HG02623 (cell line): ENCODE data around the gene VPS51.
"Not testable (repeated sequence)": the region's sequence is repeated elsewhere in the genome, so short reads cannot be mapped to it uniquely, and the experiment has no call there.

Experiments used
- ATAC-seq: cut with Tn5 transposase; IDR thresholded peaks from one replicate; pipeline ENCODE4 v1.9.1; 2021; ENCODE audit warnings: moderate library complexity; ENCODE audit not compliant: unreplicated experiment

VPS51 gene

DNA sequence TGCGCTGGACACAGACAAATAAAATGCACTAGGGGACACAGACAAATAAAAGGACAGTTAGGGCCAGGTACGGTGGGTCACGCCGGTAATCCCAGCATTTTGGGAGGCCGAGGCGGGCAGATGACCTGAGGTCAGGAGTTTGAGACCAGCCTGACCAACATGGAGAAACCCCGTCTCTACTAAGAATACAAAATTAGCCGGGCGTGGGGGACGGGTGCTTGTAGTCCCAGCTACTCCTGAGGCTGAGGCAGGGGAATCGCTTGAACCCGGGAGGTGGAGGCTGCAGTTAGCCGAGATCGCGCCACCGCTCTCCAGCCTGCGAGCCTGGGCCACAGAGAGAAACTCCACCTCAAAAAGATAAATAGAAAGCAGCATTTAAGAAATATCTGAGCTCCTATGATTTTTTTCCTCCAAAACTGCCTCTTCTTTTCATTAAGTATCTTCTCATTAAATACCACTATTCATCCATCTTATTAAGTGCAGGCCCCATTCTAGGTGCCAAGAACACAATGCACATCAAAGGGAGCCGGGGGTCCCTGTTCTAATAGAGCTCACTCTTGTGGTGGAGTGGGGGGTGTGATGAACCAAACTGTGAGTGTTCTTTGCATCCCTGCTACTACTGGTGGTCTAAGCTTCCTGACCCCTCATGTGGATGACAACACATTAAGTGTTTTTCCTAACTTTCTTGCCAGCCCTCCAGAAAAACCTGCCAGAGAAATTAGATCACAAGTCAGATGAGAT is 22.3 kb downstream of the VPS51 start:
- no peak for ATAC-seq

DNA sequence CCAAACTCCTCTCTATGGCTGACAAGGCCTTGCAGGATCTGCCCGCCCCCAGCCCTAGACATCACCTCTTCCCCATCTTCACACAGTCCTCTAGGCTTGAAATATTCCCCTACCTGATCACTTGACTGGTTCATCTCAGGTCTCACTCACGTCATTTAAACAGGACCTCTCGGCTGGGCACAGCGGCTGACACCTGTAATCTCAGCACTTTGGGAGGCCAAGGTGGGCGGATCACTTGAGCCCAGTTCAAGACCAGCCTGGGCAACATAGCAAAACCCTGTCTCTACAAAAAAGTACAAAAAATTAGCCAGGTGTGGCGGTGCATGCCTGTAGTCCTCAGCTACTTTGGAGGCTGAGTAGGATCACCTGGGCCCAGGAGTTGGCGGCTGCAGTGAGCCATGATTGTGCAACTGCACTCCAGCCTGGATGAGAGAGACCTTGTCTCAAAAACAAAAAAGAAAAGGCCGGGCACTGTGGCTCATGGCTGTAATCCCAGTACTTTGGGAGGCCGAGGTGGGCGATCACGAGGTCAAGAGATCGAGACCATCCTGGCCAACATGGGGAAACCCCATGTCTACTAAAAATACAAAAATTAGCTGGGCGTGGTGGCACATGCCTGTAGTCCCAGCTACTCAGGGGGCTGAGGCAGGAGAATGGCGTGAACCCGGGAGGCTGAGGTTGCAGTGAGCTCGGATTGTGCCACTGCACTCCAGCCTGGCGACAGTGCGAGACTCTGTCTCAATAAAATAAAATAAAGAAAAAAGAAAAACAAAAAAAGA is 23.1 kb downstream of the VPS51 start:
- not testable (repeated sequence) for ATAC-seq

DNA sequence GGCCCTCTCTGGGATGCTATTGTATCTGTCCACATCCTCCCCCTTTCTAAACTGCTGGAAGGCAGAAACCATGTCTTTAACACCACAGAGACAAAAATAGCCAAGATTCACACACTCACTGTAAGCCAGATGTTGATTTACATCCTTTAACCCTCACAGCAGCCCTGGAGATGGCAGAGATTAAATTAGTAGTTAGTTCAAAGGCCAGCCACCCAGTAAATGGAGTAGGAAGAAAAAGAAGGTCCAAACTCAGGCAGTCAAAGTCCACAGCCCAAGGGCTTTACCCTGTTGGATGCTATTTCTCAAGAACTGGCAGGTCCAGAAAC is 23.6 kb downstream of the VPS51 start:
- no peak for ATAC-seq

DNA sequence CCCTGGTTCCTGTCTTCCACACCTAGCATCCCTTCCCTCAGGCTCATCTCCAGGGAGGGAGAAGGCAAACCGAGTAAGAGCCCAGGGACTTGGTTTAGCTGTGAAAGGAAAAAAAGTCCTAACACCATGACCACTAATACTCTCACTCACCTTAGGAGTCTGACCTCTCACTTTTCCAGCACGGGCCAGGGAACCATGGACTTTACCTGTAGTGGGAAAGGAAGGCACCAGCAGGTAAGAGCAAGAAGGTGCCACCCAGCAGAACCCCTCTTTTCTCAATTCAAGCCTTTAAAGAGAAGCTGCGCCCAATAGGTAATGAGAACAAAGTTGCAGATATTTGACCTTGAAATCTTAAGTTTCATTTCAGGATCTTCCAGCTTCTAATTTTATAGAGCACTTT is 24.8 kb downstream of the VPS51 start:
- ATAC-seq, result no peak

DNA sequence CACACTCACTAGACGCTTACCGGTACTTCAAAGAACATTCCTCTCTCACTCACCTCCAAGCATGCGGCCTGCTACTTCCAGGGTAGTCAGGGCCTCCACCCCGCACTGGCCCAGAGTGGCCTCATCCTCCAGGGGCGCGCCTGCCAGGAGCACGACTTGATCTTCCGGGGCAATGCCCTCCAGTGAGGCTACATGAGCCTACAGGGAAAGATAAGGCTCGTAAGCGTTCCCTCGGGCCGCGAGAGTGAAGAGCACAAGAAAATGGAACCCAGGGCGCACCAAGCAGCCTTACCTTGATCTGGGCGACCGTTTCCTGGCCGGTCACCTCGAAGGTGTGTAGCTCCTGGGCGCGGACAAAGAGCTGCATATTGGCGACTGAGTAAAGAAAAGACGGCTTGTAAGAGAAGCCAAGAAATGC is 25.4 kb downstream of the VPS51 start:
- ATAC-seq, result no peak

DNA sequence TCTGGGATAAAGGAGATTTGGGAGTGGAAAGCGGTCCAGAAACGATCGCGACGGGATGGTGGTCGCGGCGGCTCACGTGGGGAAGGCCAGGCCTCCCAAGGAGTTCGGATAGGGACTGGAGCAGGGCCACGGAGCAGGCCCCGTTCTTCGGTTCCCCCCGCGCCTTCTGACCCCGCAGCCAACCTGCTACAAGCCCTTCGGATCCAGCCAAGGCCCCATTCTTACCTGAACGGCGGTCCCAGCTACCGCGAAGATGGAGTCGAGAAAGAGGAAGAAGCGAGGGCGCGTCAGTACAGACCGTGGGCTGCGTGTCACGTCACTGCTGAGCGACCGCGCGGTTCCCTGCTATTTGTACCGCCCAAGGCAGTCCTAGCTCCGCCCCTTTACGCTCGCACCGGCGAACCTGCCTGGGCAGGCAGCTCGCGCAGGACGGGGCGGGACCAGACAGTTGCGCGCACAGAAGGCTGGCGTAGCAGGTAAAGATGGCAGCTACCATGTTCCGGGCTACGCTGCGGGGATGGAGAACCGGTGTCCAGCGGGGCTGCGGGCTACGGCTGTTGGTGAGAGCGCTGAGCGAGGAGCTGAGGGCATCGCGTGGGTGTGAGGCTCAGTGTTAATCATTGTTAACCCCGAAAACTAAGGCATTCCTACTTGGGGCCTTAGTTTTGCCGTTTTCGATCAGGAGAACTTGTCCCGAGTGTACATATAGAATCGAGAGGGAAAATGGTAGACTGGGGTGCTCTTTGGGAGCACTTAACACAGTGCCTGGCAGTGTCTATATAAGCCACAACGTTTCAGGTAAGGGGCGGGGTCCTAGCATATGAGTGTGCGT is 26.1 kb downstream of the VPS51 start, which contains the start of the genes FAU and MRPL49:
TSS of gene FAU (minus strand) at position 270 of the 832 bp plus-strand sequence. CDS start 321 bp downstream, outside the sequence.
TSS of gene MRPL49 (plus strand) at position 457 of the 832 bp plus-strand sequence. CDS start at position 483, 26 bp downstream.
- peak; percentile 70 for ATAC-seq

DNA sequence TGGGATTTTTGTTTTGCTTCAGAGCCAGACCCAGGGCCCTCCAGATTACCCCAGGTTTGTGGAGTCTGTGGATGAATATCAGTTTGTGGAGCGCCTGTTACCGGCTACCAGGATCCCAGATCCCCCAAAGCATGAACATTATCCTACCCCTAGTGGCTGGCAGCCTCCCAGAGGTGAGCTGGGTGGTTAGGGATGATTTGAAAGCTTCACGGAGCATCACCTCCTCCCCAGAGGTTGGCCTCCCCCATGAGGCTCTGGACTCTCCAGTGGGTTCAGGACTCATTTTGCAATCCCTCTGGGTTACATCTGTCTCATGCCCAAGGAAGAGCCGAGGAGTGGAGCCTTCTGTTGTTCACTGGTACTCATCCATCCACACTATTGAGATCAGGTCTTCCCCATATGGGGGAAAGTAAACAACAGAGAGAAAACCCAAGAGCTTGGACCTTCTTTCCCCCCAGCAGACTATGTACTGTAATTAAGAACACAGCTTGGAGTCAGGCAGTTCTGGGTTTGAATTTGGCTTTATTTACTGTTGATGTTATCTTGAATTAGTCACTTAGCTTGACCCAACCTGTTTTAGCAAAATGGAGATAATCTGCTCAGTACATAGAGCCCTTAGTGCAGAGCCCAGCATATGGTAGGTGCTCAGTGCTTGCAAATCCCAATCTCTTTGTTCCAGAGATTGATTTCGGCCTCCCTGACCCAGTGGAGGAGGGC is 28.6 kb downstream of the VPS51 start:
- ATAC-seq, result no peak

DNA sequence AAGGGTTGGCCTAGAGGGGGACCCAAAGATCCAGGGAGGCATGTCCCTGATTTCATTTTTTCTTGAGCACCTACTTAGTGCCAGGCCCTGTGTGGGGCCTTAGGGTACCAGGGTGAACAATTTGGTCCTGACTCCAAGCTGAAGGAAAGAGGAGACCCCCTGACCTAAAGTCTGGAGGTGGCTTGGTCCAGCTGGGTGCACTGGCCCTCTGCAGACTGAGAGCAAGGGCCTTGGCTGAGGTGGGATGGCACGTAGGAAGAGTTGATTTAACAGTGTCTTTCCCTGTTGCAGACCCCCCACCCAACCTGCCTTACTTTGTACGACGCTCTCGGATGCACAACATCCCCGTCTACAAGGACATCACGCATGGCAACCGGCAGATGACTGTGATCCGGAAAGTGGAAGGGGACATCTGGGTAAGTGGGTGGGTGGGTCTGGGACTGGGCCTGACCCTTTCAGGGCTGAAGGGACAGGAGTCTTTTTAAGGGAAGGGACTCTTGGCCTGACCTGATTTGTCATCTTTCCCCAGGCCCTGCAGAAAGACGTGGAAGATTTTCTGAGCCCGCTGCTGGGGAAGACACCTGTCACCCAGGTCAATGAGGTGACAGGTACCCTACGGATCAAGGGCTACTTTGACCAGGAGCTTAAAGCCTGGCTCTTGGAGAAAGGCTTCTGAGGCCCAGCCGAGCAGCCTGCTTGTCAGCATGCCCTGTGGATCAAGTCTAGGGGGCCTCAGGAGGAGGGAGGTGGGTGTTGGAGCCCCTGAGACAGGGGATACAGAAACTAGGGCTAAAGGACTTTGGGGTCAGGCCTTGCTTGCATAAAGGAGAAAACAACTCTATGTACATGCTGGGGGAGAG is 29.4 kb downstream of the VPS51 start:
- ATAC-seq, result no peak

DNA sequence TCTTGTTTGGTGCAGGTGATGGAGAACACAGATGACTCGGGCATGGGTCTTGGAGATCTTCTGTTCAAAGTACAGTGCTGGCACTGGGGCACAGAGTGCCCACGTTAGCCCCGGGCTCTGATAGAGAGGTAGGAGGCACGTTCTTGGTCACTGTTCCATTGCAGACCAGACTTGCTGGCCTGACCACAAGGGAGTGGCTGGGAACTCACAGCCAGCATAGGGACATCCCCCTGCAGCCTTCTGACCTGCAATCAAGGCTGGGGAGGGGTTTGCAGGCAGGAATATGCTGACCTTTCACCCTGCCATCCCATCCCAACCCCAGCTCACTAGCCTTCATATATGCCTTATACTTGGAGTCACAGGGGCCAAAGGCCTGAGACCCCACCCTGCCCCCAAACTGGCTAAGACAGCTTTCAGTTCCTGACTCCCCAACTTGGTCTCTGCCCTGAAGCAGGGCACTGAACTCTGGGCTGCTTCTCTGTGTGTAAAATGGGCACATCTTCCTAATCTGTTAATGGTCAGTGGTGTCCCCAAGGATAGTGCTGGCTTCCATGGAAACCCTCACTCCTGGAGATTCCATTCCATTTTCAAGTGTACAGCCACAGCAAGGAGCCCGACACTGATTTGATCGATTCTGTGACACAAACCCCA is 30.7 kb downstream of the VPS51 start:
- no peak for ATAC-seq

DNA sequence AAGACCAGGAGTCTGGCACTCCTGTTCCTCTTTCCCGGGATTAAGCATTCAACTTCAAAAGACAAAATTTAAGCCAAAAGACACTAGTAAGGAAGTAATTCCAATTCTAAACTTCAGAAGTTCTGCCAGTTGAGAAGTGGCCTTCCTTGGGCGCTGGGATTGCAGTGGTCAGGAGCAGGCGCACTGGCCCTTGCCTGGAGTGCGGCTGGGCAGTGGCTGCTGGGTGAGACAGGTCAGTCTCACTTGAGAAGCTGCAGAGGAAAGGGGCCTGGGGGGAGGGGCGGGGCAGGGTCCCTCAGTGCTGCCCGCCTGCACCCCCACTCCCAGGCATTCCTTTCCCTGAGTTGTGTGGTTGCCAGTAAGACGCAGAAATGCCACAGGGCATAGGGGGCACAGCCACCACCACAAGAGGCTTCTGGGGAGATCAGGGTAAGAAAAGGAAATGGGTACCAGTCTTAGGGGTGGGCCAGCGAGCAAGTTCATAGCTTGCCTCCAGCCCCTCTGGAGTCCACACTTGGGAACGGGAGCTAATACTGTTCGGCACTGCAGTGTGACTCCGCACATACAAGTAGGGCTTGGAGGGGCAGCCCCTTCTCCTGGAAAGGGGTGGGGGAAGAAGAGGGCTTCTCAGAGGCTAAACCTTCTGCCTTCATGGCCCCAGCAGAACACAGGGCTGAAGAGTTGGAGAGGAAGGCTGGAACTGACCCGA is 31.6 kb downstream of the VPS51 start:
- no peak for ATAC-seq

DNA sequence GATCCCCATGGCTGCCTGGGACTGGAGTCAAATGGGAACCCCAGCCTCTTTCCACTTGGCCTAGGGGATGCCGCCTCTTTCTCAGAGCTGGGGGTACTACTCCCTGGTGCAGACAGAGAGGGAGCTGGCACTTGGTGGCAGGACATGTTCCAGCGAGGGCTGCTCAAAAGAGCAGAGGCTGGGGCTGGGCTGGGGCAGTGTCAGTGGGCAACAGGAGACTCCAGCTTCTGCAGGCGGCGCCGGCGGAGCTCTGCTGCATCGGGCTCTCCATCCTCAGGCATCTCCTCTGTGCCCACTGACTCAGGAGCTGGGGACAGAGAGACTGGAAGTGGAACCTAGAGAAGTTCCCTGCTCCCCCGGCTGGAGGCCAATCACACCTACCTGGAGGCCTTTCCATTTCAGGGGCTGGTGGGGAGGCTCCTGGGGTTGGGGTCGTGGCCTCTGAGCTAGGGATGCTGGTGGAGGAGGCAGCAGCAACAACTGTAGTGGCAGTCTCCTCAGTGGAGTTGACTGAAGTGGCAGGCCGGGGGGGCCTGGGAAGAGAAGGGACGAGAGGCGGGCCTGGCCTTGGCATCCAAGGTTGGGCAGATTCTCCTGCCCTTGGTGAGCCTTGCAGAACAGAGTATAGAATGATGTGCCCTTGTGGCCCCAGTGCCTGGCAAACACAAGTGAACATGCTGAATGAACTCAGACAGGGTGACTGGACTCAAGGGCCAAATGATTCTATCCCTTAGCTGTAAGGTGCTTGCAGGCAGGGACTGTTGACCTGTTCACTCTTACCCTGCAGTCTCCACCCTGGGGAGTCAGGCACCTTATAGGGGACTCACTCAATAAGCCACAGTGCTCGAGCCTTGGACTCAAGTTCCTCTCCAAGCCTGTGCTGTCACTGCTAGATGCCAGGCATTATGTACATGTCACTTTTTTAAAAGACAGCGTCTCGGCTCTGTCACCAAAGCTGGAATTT is 32.5 kb downstream of the VPS51 start:
- ATAC-seq, result no peak

DNA sequence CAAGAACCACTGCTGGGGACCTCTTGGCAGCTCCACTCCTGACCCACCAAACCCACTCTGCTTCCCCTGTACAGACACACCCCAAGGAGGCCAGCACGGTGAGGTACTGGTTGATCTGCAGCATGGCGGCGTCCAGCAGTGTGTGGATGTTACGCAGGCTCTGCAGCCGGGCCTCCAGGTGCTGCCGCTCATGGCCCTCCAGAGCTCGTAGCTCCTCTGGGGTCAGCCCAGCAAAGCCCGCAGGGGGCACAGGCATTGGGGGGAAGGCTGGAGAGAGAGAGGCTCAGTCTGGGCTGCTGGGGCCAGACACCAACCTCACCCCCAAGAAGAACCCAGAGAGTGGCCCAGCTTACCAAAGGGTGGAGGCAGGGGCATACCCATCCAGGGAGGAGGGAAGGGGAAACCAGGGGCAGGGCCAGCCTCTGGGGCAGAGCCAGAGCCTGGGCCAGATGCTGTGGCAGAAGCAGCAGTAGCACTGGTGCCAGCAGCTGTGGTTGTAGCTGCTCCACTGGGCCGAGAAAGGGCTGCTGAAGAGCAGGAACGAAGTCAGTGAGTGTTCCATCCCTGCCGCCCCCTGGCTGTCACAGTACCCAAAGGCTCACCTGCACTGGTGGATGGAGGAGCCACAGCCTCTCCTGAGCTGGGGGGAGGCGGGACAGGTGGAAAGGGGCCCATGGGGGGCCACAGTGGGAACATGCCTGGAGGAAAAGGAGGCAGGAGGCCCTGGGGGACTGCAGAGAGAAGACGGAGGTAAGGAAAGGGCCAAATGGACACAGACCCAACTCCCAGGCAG is 33.8 kb downstream of the VPS51 start:
- ATAC-seq, result no peak

DNA sequence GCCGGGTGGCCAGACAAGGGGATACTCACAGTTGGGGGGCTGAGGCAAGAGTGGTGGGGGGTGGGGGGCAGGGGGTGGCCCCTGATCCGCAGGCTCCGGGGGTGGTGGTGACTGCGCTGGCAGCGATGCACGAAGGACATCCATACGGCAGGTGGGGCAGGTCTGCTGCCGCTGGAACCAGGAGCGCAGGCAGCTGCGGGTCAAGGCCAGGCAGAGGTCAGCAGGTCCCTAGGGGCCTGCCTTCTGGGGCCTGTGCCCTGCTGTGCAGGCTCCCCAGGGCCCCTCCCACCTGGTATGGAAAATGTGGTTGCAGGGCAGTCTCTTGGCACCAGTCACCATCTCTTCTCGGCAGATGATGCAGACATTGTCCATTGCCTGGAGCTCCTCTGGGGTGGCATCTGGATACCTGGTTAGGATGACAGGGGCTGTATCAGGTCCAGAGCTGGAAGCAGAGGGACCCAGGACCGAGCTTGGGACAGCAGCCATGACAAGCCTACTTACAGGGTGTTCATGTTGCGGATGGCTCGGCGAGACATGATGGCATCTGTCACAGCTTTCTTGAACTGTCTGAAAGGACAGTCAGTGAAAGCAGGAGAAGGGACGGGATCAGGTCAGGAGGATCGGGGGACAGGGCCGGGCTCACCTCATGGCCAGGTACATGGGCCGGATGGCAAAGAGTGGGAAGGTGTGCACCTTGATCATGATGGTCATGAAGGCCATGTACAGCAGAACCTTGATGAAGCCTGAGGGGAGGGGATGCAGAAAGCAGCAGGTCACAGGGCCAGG is 34.8 kb downstream of the VPS51 start:
- ATAC-seq, result no peak

DNA sequence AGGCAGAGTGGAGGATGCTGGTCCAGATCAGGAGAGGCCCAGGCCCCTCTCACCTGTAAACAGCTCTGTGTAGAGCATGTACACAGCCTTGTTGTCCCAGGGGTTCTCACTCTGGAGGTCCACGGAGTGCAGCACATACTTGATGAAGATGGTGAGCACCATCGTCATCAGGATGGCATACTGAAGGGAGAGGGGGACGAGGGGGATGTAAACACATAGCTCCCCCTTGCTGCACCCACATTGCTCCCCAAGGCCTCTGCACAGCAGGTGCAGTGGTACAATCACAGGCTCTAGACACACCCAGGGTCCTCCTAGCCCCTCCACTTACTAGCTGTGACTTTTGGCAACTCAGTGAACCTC is 35.4 kb downstream of the VPS51 start:
- ATAC-seq, result no peak

DNA sequence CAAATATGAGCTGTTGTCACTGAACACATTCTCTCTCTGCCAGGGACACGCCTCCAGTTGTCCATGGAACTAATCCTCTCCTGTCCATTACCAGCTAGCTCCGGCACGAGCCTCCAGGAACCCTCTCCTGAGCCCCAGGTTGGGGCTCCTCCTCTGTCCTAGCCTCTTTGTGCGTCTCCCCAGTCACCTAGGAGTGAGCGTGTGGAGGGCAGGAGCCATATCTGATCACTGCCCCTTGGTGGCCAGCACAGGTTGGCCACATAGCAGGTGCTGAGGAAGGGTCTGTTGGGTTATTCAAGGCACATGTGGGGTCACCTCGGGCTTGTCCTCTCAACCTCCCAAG is 35.9 kb downstream of the VPS51 start:
- no peak for ATAC-seq
